NT2/D1 (cell line): ENCODE data around the gene PELI2.
"Not testable (repeated sequence)": the region's sequence is repeated elsewhere in the genome, so short reads cannot be mapped to it uniquely, and the experiment has no call there.

ENCODE experiments used
- DNase-seq: peaks from one replicate; pipeline ENCODE4 v3.0.0-alpha.2; 2011; ENCODE audit warnings: low read depth, low spot score
- H3K27me3 ChIP-seq: 2 replicates; pipeline ENCODE4 v1.6.0; 2011; ENCODE audit warnings: mild to moderate bottlenecking; ENCODE audit not compliant: insufficient read length, insufficient read depth
- H3K36me3 ChIP-seq: 2 replicates; pipeline ENCODE4 v1.6.1; 2011; ENCODE audit warnings: mild to moderate bottlenecking, low read length, mixed read lengths; ENCODE audit not compliant: insufficient read depth, insufficient read length
- H3K4me1 ChIP-seq: 2 replicates; pipeline ENCODE4 v1.5.1; 2011; ENCODE audit not compliant: insufficient read depth, insufficient read length
- H3K4me3 ChIP-seq: 2 replicates; pipeline ENCODE4 v1.5.1; 2011; ENCODE audit warnings: low read depth; ENCODE audit not compliant: insufficient read length
- H3K9ac ChIP-seq: 2 replicates; pipeline ENCODE4 v1.6.0; 2011; ENCODE audit warnings: low read depth; ENCODE audit not compliant: insufficient read length
- H3K9me3 ChIP-seq: 2 replicates; pipeline ENCODE4 v1.5.1; 2011; ENCODE audit warnings: mild to moderate bottlenecking, low read length; ENCODE audit not compliant: insufficient read depth
- SUZ12 ChIP-seq: IDR thresholded peaks from 2 replicates; pipeline ENCODE4 v1.6.1; 2011; ENCODE audit not compliant: insufficient read length, insufficient read depth; ENCODE audit errors: extremely low read depth
- YY1 ChIP-seq: IDR thresholded peaks from 2 replicates; pipeline ENCODE4 v1.6.1; 2011; ENCODE audit not compliant: insufficient read length, insufficient read depth
- ZNF274 ChIP-seq: IDR thresholded peaks from 2 replicates; pipeline ENCODE4 v1.6.1; 2011; ENCODE audit warnings: mild to moderate bottlenecking, low read depth, low read length

PELI2 gene

GRCh38 chr14:56152221-56152620 lies 34.0 kb downstream of the PELI2 start:
- Histone ChIP-seq H3K9me3 (no peaks in the 10 kb centered on the region), H3K4me1 (no peaks in the 10 kb centered on the region), H3K9ac (no peak overlapping the region)

GRCh38 chr14:56153267-56153666 lies 35.1 kb downstream of the PELI2 start:
- H3K4me3 ChIP-seq, result no peak overlapping the region
- no peak for DNase-seq
- H3K9me3 ChIP-seq, result no peaks in the 10 kb centered on the region
- no peak for TF ChIP-seq YY1
- H3K27me3 ChIP-seq, result no peaks in the 10 kb centered on the region
- H3K9ac ChIP-seq, result no peak overlapping the region
- H3K36me3 ChIP-seq, result no peaks in the 10 kb centered on the region
- H3K4me1 ChIP-seq, result no peaks in the 10 kb centered on the region

More at GRCh38 chr14:56152221-56152620, 34.0 kb downstream of the PELI2 start:
- Histone ChIP-seq H3K27me3 (no peaks in the 10 kb centered on the region), H3K4me3 (no peak overlapping the region), H3K36me3 (no peaks in the 10 kb centered on the region)
- no peak for TF ChIP-seq YY1
- no peak for TF ChIP-seq ZNF274
- no peak for TF ChIP-seq SUZ12
- no peak for DNase-seq

DNA sequence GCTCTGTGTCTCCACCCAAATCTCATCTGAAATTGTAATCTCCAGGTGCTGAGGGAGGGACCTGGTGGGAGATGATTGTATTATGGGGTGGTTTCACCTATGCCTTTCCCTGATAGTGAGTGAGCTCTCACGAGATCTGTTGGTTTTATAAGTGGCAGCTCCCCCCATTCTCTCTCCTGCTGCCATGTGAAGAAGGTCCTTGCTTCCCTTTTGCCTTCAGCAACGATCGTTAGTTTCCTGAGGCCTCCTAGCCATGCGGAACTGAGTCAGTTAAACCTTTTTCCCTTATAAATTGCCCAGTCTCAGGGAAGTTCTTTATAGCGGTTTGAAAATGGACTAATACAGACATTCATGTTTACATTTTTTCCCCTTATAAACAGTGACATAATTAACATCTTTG lies 36.1 kb downstream of the PELI2 start:
- Histone ChIP-seq H3K4me3 (no peak overlapping the region), H3K4me1 (no peaks in the 10 kb centered on the region), H3K27me3 (no peaks in the 10 kb centered on the region), H3K9me3 (no peaks in the 10 kb centered on the region), H3K9ac (no peak overlapping the region), H3K36me3 (no peaks in the 10 kb centered on the region)
- TF ChIP-seq ZNF274 (no peak), SUZ12 (no peak), YY1 (no peak)
- DNase-seq, result no peak

- Histone ChIP-seq H3K27me3 (no peaks in the 10 kb centered on the region), H3K9ac (no peak overlapping the region), H3K9me3 (no peaks in the 10 kb centered on the region), H3K36me3 (no peaks in the 10 kb centered on the region), H3K4me1 (no peaks in the 10 kb centered on the region), H3K4me3 (no peak overlapping the region)
- DNase-seq, result no peak
- TF ChIP-seq YY1 (no peak), SUZ12 (no peak), ZNF274 (no peak)
Observed at GRCh38 chr14:56156096-56156495, 37.9 kb downstream of the PELI2 start.

- no peaks in the 10 kb centered on the region for H3K27me3 ChIP-seq
- H3K36me3 ChIP-seq, result no peaks in the 10 kb centered on the region
- no peak for TF ChIP-seq ZNF274
- TF ChIP-seq YY1, result no peak
- TF ChIP-seq SUZ12, result no peak
Observed at GRCh38 chr14:56159066-56159465, 40.9 kb downstream of the PELI2 start.

DNA sequence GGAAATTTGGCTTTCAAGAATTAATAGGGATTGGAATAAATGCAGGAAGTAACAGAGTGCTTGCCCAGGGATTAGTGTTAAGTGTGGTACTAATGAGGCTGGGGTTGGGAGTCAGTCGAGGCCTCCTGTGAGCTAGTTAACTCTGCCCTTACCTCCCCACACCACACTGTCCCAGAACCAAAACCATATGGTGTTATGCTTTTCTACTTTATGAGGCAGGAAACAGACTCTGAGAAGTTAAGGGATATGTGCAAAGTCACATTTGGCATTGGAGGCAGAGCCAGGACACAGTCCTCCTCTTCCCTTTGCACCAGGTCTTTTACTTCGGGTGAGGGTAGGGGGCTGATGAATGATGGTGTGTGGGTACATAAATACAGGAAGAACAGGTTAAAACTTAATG lies 41.9 kb downstream of the PELI2 start:
- no peak overlapping the region for H3K9ac ChIP-seq
- 0 out of 2 replicates have a peak, but pooled peaks cover 10% of the 10 kb centered on the region for H3K9me3 ChIP-seq
- no peak for DNase-seq
- H3K4me1 ChIP-seq, result no peaks in the 10 kb centered on the region
- no peak overlapping the region for H3K4me3 ChIP-seq
- TF ChIP-seq ZNF274 (no peak), YY1 (no peak), SUZ12 (no peak)
- H3K27me3 ChIP-seq, result no peaks in the 10 kb centered on the region
- no peaks in the 10 kb centered on the region for H3K36me3 ChIP-seq

More at GRCh38 chr14:56159066-56159465, 40.9 kb downstream of the PELI2 start:
- no peak for DNase-seq
- no peak overlapping the region for H3K4me3 ChIP-seq
- no peaks in the 10 kb centered on the region for H3K4me1 ChIP-seq
- no peak overlapping the region for H3K9ac ChIP-seq
- H3K9me3 ChIP-seq, result 0 out of 2 replicates have a peak, but pooled peaks cover 8% of the 10 kb centered on the region

DNA sequence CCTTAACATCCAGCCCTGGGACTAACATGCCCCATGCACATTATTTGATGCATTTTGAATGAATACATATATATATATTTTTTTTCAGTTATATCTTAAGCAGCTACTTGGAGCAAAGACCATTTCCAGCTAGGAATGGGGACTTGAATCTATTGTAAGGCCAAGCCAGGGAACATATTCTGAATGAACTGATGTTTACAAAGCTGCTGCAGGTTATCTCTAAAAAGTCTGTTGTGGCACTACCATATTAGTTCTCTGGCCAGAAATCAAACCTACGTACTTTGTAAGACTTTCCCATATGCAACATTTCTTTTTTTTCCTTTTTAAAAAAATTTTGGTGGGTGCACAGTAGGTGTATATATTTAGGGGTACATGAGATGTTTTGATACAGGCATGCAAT lies 43.4 kb downstream of the PELI2 start:
- no peak overlapping the region for H3K9ac ChIP-seq
- H3K4me1 ChIP-seq, result no peaks in the 10 kb centered on the region
- no peaks in the 10 kb centered on the region for H3K27me3 ChIP-seq
- H3K36me3 ChIP-seq, result no peaks in the 10 kb centered on the region
- DNase-seq, result no peak
- TF ChIP-seq SUZ12 (no peak), ZNF274 (no peak), YY1 (no peak)
- peaks cover 18% of the 10 kb centered on the region; the same call in 1 of the 2 replicates for H3K9me3 ChIP-seq
- H3K4me3 ChIP-seq, result no peak overlapping the region

DNA sequence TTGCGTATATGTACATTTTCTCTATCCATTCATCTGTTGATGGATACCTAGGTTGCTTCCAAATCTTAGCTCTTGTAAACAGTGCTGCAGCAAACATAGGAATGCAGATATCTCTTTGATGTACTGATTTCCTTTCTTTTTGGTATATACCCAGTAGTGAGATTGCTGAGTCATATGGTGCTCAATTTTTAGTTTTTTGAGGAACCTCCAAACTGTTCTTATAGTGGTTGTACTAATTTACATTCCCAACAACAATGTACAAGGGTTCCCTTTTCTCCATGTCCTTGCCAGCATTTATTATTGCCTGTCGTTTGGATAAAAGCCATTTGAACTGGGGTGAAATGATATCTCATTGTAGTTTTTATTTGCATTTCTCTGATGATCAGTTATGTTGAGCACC lies 44.3 kb downstream of the PELI2 start:
- no peak for DNase-seq
- TF ChIP-seq SUZ12 (no peak), ZNF274 (no peak), YY1 (no peak)
- Histone ChIP-seq H3K9me3 (peaks cover 18% of the 10 kb centered on the region; the same call in 1 of the 2 replicates), H3K36me3 (no peaks in the 10 kb centered on the region), H3K9ac (no peak overlapping the region), H3K4me3 (no peak overlapping the region), H3K27me3 (no peaks in the 10 kb centered on the region), H3K4me1 (no peaks in the 10 kb centered on the region)

- not testable (repeated sequence) for DNase-seq, H3K36me3 ChIP-seq, H3K4me3 ChIP-seq, H3K4me1 ChIP-seq, H3K9ac ChIP-seq, H3K27me3 ChIP-seq
- peaks cover 18% of the 10 kb centered on the region; the same call in 1 of the 2 replicates for H3K9me3 ChIP-seq
Observed at GRCh38 chr14:56166579-56166978, 48.4 kb downstream of the PELI2 start.
